ENCODE data around the gene METTL8. TPM values are rescaled to one million over a fixed set of nuclear protein-coding genes. Genes with fewer than 3 reads are reported as not detected.
A peak's percentile ranks its signal among the peaks of the same experiment; 100 is the strongest.

METTL8 gene
- total RNA-seq, 1 donor from 2014 or later, result 22.9 TPM

DNA sequence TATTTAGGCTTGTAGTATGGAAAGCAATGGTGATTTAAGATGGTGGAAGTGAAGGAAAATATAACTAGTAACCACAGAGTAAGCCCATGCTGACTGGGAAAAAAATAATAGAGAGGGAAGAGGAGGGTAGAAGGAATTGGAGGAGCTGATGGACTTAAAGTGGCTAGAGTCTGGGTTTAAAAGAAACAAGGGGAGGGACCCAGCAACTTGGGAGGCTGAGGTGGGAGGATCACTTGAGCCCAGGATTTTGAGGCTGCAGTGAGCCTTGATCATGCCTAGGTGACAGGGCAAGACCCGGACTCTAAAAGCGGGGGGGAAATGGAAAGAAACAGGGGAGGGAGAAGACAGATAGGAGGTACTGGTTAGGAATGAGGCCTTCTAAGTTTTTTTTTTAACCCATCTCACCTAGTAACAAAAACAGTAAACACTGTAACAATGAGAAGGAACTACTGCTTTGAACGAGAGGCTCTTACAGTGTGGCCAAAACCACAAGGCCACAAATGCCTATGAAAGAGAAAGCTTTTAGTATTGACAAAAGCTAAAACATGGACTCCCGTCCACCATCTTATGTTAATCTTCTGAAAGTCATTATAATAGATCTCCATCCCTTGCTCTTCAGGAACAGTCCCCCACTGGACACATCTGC lies 26.6 kb downstream of the METTL8 start:
- CTCF ChIA-PET, result interaction anchor here (2.0 kb wide), 1 partner anchor 9 kb away, joined by 7 read pairs; no protein-coding TSS in a partner anchor
- Mint-ChIP-seq H3K4me1 (peaks cover 48% of the 10 kb centered on the region), H3K36me3 (ENCODE audit: low read depth) (no peaks in the 10 kb centered on the region), H3K9me3 (peaks cover 1% of the 10 kb centered on the region), H3K27ac (peak overlapping the region; percentile 72), H3K27me3 (no peaks in the 10 kb centered on the region), H3K4me3 (no peak overlapping the region)
- POLR2A ChIA-PET, result interaction anchor here (0.7 to 1.1 kb wide), 3 partner anchors 27 to 249 kb away, joined by 3 to 4 read pairs (median 3); partner anchors contain the start of genes DCAF17 and METTL8
- peak; percentile 26 for ATAC-seq (ENCODE audit: low read depth)
- TF ChIP-seq, protein P1, sequence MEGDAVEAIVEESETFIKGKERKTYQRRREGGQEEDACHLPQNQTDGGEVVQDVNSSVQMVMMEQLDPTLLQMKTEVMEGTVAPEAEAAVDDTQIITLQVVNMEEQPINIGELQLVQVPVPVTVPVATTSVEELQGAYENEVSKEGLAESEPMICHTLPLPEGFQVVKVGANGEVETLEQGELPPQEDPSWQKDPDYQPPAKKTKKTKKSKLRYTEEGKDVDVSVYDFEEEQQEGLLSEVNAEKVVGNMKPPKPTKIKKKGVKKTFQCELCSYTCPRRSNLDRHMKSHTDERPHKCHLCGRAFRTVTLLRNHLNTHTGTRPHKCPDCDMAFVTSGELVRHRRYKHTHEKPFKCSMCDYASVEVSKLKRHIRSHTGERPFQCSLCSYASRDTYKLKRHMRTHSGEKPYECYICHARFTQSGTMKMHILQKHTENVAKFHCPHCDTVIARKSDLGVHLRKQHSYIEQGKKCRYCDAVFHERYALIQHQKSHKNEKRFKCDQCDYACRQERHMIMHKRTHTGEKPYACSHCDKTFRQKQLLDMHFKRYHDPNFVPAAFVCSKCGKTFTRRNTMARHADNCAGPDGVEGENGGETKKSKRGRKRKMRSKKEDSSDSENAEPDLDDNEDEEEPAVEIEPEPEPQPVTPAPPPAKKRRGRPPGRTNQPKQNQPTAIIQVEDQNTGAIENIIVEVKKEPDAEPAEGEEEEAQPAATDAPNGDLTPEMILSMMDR (IDR thresholded peaks at IDR 0.05), result no peak
- DNase-seq, result no peak
- intact Hi-C loops (cut with micrococcal nuclease), result no loop called here

DNA sequence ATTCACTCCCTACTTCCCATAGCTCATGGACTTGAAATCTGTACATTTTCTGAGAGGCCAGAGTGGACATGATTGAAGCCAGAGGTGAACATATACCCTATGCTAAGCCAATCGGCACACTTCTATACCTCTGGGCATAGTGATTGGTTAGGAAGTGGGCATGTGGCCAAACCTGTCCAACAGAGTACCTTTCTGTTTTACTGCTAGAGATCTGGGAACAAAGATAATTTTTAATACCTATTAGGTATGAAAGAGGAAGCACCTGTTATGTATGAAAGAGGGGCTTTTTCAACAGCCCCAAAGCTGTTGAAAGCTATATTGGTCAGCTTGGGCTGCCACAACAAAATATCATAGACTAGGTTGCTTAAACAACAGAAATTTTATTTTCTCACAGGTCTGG lies 27.7 kb downstream of the METTL8 start:
- peaks cover 48% of the 10 kb centered on the region for H3K4me1 Mint-ChIP-seq
- POLR2A ChIA-PET, result interaction anchor here (0.6 to 2.0 kb wide), 14 partner anchors 9 to 281 kb away, joined by 3 to 13 read pairs (median 4); partner anchors contain the start of genes DCAF17, DYNC1I2 and METTL8
- H3K27ac Mint-ChIP-seq, result peak overlapping the region; percentile 72
- peaks cover 7% of the 10 kb centered on the region for H3K9me3 Mint-ChIP-seq
- peak overlapping the region; percentile 11 for H3K4me3 Mint-ChIP-seq
- H3K27me3 Mint-ChIP-seq, result no peaks in the 10 kb centered on the region
- CTCF ChIA-PET, result interaction anchor here (0.8 to 2.0 kb wide), 4 partner anchors 10 to 433 kb away, joined by 3 to 7 read pairs (median 3); no protein-coding TSS in a partner anchor
- ATAC-seq (ENCODE audit: low read depth) (peak; percentile 65), DNase-seq (no peak)
- TF ChIP-seq, protein P1 (IDR thresholded peaks at IDR 0.05), result no peak
- intact Hi-C loops (cut with micrococcal nuclease), result no loop called here
- peaks cover 4% of the 10 kb centered on the region for H3K36me3 Mint-ChIP-seq (ENCODE audit: low read depth)

DNA sequence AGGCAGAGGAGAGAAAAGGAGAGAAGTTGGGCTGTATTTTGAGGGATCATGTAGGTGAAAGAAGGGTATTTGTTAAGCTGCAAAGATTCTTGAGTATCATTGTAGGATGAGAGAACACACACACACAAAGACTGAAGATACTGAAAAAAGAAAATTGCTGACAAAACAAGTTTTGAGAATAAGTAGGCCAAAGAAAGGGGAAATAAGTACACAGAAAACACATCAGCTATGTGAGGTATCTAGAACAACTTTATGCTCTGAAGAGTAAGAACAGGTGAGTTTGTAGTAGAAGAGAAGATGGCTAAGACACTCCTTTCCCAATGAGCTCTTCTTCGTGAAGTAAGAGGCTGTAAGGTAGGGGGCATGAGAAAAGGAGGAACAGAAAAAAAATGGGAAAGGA lies 28.2 kb downstream of the METTL8 start:
- no peak for DNase-seq
- peak; percentile 18 for ATAC-seq (ENCODE audit: low read depth)
- peaks cover 4% of the 10 kb centered on the region for H3K36me3 Mint-ChIP-seq (ENCODE audit: low read depth)
- peaks cover 7% of the 10 kb centered on the region for H3K9me3 Mint-ChIP-seq
- TF ChIP-seq, protein P1 (IDR thresholded peaks at IDR 0.05), result no peak
- ChIA-PET CTCF (interaction anchor here (0.8 to 2.0 kb wide), 4 partner anchors 9 to 433 kb away, joined by 3 to 7 read pairs (median 3); no protein-coding TSS in a partner anchor), POLR2A (interaction anchor here (0.6 to 2.0 kb wide), 12 partner anchors 12 to 282 kb away, joined by 3 to 13 read pairs (median 4); partner anchors contain the start of genes DCAF17, DYNC1I2 and METTL8)
- intact Hi-C loops (cut with micrococcal nuclease), result loop anchor here (2.0 kb wide), 1 partner anchor 69 kb away; no protein-coding TSS in a partner anchor
- H3K27ac Mint-ChIP-seq, result peak overlapping the region; percentile 72
- peak overlapping the region; percentile 11 for H3K4me3 Mint-ChIP-seq
- H3K27me3 Mint-ChIP-seq, result no peaks in the 10 kb centered on the region
- H3K4me1 Mint-ChIP-seq, result peaks cover 48% of the 10 kb centered on the region

DNA sequence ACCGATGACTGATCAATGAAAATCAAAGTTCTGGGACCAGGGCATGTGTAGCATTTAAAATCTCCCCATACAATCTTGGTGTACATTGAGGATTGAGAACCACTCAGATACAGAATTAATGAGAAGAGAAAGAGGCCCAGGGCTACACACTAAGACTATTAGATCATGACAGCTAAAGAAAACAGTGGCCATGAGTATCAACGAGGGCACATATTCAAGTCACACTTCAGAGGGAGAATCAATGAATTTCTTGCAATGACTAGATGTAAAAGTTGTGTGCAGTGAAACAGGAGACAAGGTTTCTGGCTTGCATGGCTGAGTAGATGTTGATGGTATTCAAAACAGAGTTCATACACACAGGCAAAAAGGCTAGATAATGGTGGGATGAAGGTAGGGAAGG lies 29.1 kb downstream of the METTL8 start:
- DNase-seq (no peak), ATAC-seq (ENCODE audit: low read depth) (no peak)
- CTCF ChIA-PET, result interaction anchor here (1.5 kb wide), 1 partner anchor 432 kb away, joined by 3 read pairs; no protein-coding TSS in a partner anchor
- TF ChIP-seq, protein P1 (IDR thresholded peaks at IDR 0.05), result no peak
- no peak overlapping the region for H3K4me3 Mint-ChIP-seq
- H3K27ac Mint-ChIP-seq, result peak overlapping the region; percentile 72
- peaks cover 7% of the 10 kb centered on the region for H3K9me3 Mint-ChIP-seq
- H3K36me3 Mint-ChIP-seq (ENCODE audit: low read depth), result peaks cover 4% of the 10 kb centered on the region
- POLR2A ChIA-PET, result interaction anchor here (2.0 kb wide), 1 partner anchor 81 kb away, joined by 13 read pairs; no protein-coding TSS in a partner anchor
- intact Hi-C loops (cut with micrococcal nuclease), result loop anchor here (2.0 kb wide), 1 partner anchor 68 kb away; no protein-coding TSS in a partner anchor
- peaks cover 48% of the 10 kb centered on the region for H3K4me1 Mint-ChIP-seq
- H3K27me3 Mint-ChIP-seq, result no peaks in the 10 kb centered on the region

DNA sequence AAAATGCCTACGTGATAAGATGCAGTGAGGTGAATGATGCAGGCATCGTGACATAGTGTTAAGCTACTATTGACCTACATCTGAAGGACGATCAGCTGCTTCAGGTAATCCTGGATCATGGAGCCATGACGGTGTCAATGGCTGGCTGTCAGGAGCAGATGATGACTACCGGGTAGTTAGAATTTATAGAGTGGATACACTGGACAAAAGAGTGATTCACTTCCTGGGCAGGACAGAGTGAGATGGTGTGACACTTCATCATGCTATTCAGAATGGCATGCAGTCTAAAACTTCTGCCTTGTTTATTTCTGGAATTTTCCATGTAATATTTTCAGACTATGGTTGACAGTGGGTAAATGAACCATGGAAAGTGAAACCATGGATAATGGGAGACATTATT lies 29.5 kb downstream of the METTL8 start:
- DNase-seq (no peak), ATAC-seq (ENCODE audit: low read depth) (no peak)
- CTCF ChIA-PET, result no interaction called here
- H3K9me3 Mint-ChIP-seq, result peaks cover 7% of the 10 kb centered on the region
- peaks cover 44% of the 10 kb centered on the region for H3K4me1 Mint-ChIP-seq
- POLR2A ChIA-PET, result no interaction called here
- intact Hi-C loops (cut with micrococcal nuclease), result loop anchor here (2.0 kb wide), 1 partner anchor 67 kb away; no protein-coding TSS in a partner anchor
- H3K4me3 Mint-ChIP-seq, result no peak overlapping the region
- H3K36me3 Mint-ChIP-seq (ENCODE audit: low read depth), result peaks cover 4% of the 10 kb centered on the region
- TF ChIP-seq, protein P1 (IDR thresholded peaks at IDR 0.05), result no peak
- no peaks in the 10 kb centered on the region for H3K27me3 Mint-ChIP-seq
- H3K27ac Mint-ChIP-seq, result no peak overlapping the region
